Measurements from ENCODE around the gene TRA2B.

TRA2B gene

DNA sequence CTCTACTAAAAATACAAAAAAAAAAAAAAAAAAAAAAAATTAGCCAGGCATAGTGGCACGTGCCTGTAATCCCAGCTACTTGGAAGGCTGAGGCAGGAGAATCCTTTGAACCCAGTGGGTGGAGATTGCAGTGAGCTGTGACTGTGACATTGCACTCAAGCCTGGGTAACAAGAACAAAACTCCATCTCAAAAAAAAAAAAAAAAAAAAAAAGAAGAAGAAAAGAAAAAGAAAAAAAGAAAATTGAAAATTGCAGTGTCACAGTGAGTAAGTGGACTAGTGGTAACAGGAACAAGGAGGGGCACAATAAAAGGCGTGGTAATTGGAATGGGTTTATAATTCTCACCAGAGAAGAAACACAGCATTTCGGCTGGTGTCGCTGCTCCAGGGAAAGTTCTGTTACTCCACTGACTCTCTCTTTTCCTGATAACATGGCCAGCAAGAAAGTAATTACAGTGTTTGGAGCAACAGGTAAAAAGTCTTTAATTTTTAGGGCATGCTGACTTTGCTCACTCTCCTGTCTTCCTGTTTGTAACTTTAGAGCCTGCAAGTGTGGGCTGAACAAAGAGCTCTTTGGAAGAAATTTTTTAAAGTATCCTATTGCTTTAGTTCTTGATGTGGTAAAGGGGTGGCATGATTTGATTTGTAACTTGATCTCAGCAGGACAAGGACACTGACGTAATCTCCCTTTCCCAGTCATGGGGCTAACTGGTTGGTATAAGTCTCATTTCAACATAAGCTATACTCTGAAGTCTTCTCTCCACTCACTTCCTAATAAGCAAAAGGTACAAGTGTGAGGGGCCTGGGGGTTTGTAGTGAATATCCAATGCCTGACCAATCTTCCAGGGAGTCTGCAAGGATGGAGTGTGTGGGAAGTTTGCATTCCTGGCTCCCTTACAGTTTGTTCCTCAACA is 22.1 kb upstream of the TRA2B start:
- Histone ChIP-seq H4K20me1 (no peaks in the 10 kb centered on the region), H3K4me1 (peaks cover 0 to 28% (median 16%) of the 10 kb centered on the region in 10 experiments; a peak in 12 of 20 replicates), H3K4me3 (peak overlapping the region in 2 of 10 experiments; percentile 50 to 53; a peak in 6 of 20 replicates), H3K27ac (peak overlapping the region in 10 of 11 experiments; percentile 4 to 83 (median 68); a peak in 19 of 22 replicates), H3K9ac (peak overlapping the region in 8 of 11 experiments; percentile 13 to 70 (median 53); a peak in 14 of 22 replicates), H3K27me3 (no peaks in the 10 kb centered on the region), H3K36me3 (no peaks in the 10 kb centered on the region), H3K4me2 (peak overlapping the region in 9 of 11 experiments; percentile 12 to 77 (median 53); a peak in 16 of 22 replicates), H3K9me3 (replicated peaks in 1 of 11) (peaks cover 0 to 24% (median 0%) of the 10 kb centered on the region in 11 experiments; a peak in 8 of 22 replicates)
- TF ChIP-seq Cebpa-rat (IDR thresholded peaks at IDR 0.05) = no peak

DNA sequence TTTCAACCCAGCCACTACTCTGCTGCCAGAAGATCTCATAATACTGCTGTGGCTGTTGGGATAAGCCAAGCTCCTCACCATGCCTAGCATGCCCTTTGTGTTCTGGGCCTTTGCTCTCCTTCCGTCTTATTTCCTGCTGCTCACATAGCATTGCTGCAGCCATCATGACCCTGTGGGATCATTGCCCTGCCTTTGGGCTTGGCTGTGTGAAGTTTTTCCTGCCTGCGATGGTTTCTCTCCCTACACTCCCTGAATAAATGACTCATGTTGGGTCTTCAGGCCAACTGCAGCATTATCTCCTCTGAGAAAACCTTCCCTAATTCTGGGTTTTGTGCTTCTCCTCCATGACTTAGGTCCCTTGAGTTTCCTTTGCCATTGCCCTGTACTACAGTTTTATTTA is 20.8 kb upstream of the TRA2B start:
- Histone ChIP-seq H3K27me3 (no peaks in the 10 kb centered on the region), H3K9ac (no peak overlapping the region), H3K36me3 (no peaks in the 10 kb centered on the region), H4K20me1 (no peaks in the 10 kb centered on the region), H3K27ac (peak overlapping the region in 6 of 11 experiments; percentile 58 to 83 (median 78); a peak in 9 of 22 replicates), H3K9me3 (replicated peaks in 1 of 11) (peaks cover 0 to 24% (median 0%) of the 10 kb centered on the region in 11 experiments; a peak in 8 of 22 replicates), H3K4me3 (no peak overlapping the region), H3K4me2 (peak overlapping the region in 4 of 11 experiments; percentile 53 to 77 (median 64); a peak in 4 of 22 replicates), H3K4me1 (peaks cover 0 to 28% (median 16%) of the 10 kb centered on the region in 10 experiments; a peak in 12 of 20 replicates)
- no peak for TF ChIP-seq Cebpa-rat (IDR thresholded peaks at IDR 0.05)

DNA sequence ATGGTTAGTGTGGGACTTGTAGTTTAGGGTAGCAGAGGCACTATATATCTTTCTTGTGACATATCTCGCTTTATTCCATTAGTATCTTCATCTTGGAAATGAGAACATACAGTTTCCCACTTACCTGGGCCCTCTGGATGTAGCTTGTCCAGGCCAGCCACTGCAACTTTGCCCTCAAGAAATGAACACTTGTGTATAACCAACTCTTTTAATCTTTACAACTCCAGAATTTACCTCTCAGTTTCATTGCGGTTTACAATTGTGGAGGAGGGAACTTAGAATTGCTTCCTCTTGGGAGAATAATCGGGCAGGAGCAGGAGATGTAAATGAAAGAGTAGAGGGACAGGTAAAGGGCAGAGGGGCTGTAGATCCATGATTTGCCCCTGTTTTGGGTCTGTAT is 18.4 kb upstream of the TRA2B start:
- Histone ChIP-seq H3K27me3 (no peaks in the 10 kb centered on the region), H3K4me3 (no peak overlapping the region), H3K4me2 (no peak overlapping the region), H3K27ac (no peak overlapping the region), H3K9ac (no peak overlapping the region), H3K36me3 (no peaks in the 10 kb centered on the region), H3K9me3 (replicated peaks in 1 of 11) (peaks cover 0 to 9% (median 4%) of the 10 kb centered on the region in 11 experiments; a peak in 9 of 22 replicates), H3K4me1 (peaks cover 0 to 28% (median 16%) of the 10 kb centered on the region in 10 experiments; a peak in 12 of 20 replicates), H4K20me1 (no peaks in the 10 kb centered on the region)
- no peak for TF ChIP-seq Cebpa-rat (IDR thresholded peaks at IDR 0.05)

DNA sequence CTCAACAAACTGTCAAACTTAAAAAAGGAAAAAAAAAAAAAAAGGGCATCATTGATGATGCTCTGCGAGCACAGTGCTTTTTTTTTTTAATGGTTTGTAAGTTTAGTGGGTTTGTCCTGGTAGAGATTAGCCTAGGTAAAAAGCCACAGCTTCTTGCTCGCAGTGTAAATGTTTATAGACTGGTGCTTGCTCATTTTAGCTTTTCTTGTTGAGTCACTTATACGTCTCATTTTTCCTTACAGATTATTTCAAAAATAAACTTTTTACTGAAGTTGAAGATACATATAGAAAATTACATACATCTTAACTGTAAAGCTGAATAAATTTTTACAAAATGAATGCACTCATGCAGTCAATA is 16.5 kb upstream of the TRA2B start:
- Histone ChIP-seq H3K9ac (no peak overlapping the region), H4K20me1 (no peaks in the 10 kb centered on the region), H3K4me2 (no peak overlapping the region), H3K36me3 (no peaks in the 10 kb centered on the region), H3K9me3 (replicated peaks in 1 of 11) (peaks cover 0 to 9% (median 0%) of the 10 kb centered on the region in 11 experiments; a peak in 3 of 22 replicates), H3K4me3 (no peak overlapping the region), H3K27ac (no peak overlapping the region), H3K27me3 (no peaks in the 10 kb centered on the region), H3K4me1 (peaks cover 0 to 9% (median 2%) of the 10 kb centered on the region in 10 experiments; a peak in 10 of 20 replicates)
- no peak for TF ChIP-seq Cebpa-rat (IDR thresholded peaks at IDR 0.05)

DNA sequence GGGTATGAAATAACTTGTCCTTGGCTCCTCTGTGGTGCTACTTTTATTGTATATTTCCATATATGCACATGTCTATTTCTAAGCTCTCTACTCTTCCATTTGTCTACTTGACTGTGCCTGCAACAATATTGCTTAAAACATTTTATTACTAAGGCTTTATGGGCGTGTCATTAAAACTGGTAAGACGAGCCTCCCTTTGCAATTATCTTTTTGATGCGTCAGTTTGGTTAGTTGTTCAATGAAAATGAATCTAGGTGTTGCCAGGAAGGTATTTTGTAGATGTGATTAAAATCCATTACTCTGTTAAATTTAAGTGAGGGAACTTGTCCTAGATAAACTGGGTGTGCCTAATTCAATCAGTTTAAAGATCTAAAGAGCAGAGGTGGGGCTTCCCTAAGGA is 12.9 kb upstream of the TRA2B start:
- no peaks in the 10 kb centered on the region for H3K27me3 ChIP-seq
- H3K27ac ChIP-seq = no peak overlapping the region
- H3K4me2 ChIP-seq = no peak overlapping the region
- no peaks in the 10 kb centered on the region for H3K36me3 ChIP-seq
- no peaks in the 10 kb centered on the region for H4K20me1 ChIP-seq
- H3K4me3 ChIP-seq = no peak overlapping the region
- TF ChIP-seq Cebpa-rat (IDR thresholded peaks at IDR 0.05) = no peak
- no peaks in the 10 kb centered on the region for H3K4me1 ChIP-seq
- H3K9me3 ChIP-seq (replicated peaks in 1 of 11) = peaks cover 0 to 9% (median 0%) of the 10 kb centered on the region in 11 experiments; a peak in 3 of 22 replicates
- H3K9ac ChIP-seq = no peak overlapping the region

DNA sequence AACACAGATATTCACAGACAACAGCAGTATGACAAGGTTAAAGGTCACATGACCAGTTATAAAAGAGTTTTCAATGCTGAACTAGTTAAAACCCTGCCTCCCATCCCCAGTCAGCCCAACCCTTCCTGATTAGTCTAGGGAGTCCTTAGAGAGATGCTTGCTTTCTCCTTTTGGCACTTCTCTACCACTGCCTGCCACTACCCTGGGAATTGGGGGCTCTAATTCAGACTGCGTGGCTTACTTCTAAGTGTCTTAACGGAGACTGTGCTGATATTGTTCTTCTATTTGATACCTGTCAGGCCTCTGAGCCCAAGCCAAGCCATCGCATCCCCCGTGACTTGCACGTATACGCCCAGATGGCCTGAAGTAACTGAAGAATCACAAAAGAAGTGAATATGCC is 11.7 kb upstream of the TRA2B start:
- Histone ChIP-seq H3K27ac (no peak overlapping the region), H3K4me2 (no peak overlapping the region), H3K36me3 (no peaks in the 10 kb centered on the region), H3K27me3 (no peaks in the 10 kb centered on the region), H3K4me1 (no peaks in the 10 kb centered on the region), H3K4me3 (no peak overlapping the region), H4K20me1 (no peaks in the 10 kb centered on the region), H3K9ac (no peak overlapping the region), H3K9me3 (replicated peaks in 1 of 11) (peaks cover 0 to 9% (median 0%) of the 10 kb centered on the region in 11 experiments; a peak in 3 of 22 replicates)
- no peak for TF ChIP-seq Cebpa-rat (IDR thresholded peaks at IDR 0.05)

DNA sequence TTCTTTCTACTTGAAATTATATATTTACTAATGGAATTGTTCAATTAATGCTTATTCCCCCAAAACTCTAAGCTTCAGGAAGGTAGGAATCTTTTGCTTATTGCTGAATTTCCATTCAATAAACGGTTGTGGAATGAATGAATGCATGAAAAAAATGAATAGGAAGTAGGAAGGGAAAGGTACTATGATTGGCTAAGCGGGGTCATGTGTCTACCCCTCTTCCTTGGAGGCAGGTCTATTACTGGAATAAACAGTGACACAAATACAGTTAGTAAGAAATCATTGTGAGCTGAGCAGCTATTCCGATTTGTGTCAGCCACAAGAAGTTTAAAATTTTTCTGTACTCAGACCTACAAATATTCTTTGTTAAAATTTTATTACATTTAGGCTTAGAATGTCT is 10.5 kb upstream of the TRA2B start:
- peaks cover 1 to 11% (median 8%) of the 10 kb centered on the region in 10 experiments; a peak in 18 of 20 replicates for H3K4me1 ChIP-seq
- H4K20me1 ChIP-seq = no peaks in the 10 kb centered on the region
- H3K27ac ChIP-seq = no peak overlapping the region
- H3K4me3 ChIP-seq = no peak overlapping the region
- H3K9me3 ChIP-seq (replicated peaks in 1 of 11) = peaks cover 0 to 9% (median 0%) of the 10 kb centered on the region in 11 experiments; a peak in 3 of 22 replicates
- H3K36me3 ChIP-seq = no peaks in the 10 kb centered on the region
- H3K4me2 ChIP-seq = no peak overlapping the region
- no peaks in the 10 kb centered on the region for H3K27me3 ChIP-seq
- no peak overlapping the region for H3K9ac ChIP-seq
- TF ChIP-seq Cebpa-rat (IDR thresholded peaks at IDR 0.05) = no peak

DNA sequence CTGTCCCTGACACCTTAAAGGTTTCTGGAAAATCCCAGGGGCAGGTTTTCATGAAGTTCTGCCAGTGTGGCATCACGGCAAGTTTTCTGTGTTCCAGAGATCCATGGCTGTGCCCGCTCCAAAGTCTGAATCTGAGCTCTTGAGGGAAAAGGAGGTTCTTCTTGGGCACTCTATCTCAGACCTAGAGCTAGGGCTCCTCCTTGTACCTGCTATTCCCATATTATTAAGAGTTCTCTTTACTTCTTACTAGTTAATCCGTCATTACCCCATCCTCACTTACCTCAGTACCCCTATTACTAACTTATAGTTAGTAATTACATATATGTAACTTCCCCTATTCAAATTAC is 5.9 kb upstream of the TRA2B start:
- Histone ChIP-seq H4K20me1 (no peaks in the 10 kb centered on the region), H3K4me2 (peak overlapping the region; percentile 66 to 87 (median 72); a peak in 20 of 22 replicates), H3K9ac (peak overlapping the region in 2 of 11 experiments; percentile 68 to 72; a peak in 4 of 22 replicates), H3K27ac (peak overlapping the region in 5 of 11 experiments; percentile 80 to 84 (median 82); a peak in 8 of 22 replicates), H3K9me3 (replicated peaks in 1 of 11) (no peaks in the 10 kb centered on the region; a peak in 1 of 22 replicates), H3K4me1 (peaks cover 11 to 39% (median 23%) of the 10 kb centered on the region in 10 experiments), H3K4me3 (peak overlapping the region in 2 of 10 experiments; percentile 24 to 52; a peak in 1 of 20 replicates), H3K36me3 (no peaks in the 10 kb centered on the region), H3K27me3 (no peaks in the 10 kb centered on the region)
- TF ChIP-seq Cebpa-rat (IDR thresholded peaks at IDR 0.05) = no peak; a peak in 2 of 22 replicates
